Uterus (tissue), 4 donors: ENCODE results near the gene IBSP. TPM values are rescaled to one million over a fixed set of nuclear protein-coding genes. Genes with fewer than 3 reads are reported as not detected.

Experiments
- DNase-seq, 2 donors: peaks; one replicate each; pipeline ENCODE4 v3.0.0-alpha.2; 2019 to 2020
- H3K27ac ChIP-seq, 2 donors: fragments of 200-600 bp; sonication (generic); 1 replicate in 1 of 2; 2 replicates in 1 of 2; pipeline ENCODE4 v1.5.1; 2016 to 2018
- H3K27me3 ChIP-seq, 2 donors: fragments of 200-600 bp; sonication (generic); one replicate each; pipeline ENCODE4 v1.5.1; 2018 to 2019; ENCODE audit warnings: control low read depth in 1 of 2
- H3K36me3 ChIP-seq, 2 donors: fragments of 200-600 bp; sonication (generic); one replicate each; pipeline ENCODE4 v1.5.1; 2019; ENCODE audit warnings: control low read depth in 1 of 2
- H3K4me1 ChIP-seq, 2 donors: fragments of 200-600 bp; sonication (generic); one replicate each; pipeline ENCODE4 v1.5.1; 2018 to 2019; ENCODE audit warnings: control low read depth in 1 of 2
- H3K4me3 ChIP-seq, 2 donors: fragments of 200-600 bp; sonication (generic); 1 replicate in 1 of 2; 2 replicates in 1 of 2; pipeline ENCODE4 v1.5.1; 2018 to 2019; ENCODE audit warnings: mild to moderate bottlenecking in 1 of 2
- H3K9me3 ChIP-seq, 2 donors: fragments of 200-600 bp; sonication (generic); one replicate each; pipeline ENCODE4 v1.5.1; 2019; ENCODE audit warnings: control low read depth in 1 of 2
- POLR2A ChIP-seq, 2 donors: fragments of 450-650 bp; IDR thresholded peaks; one replicate each; pipeline ENCODE4 v1.6.1; 2016; ENCODE audit warnings: antibody characterized with exemption in 2 of 2, mild to moderate bottlenecking in 1 of 2, moderate library complexity in 1 of 2
- intact Hi-C: fragments of 100-400 bp; cut with DNase I; formaldehyde crosslinking; loops from one replicate; pipeline ENCODE4 v1.15.1; 2023; ENCODE audit warnings: low total_unique reads
- total RNA-seq, 4 donors: library from RNA; depleted of rRNA in 3 of 4; stranded (reverse); fragments of >200 nt in 3 of 4; gene quantifications; one replicate each; pipeline versions ENCODE4 v1.1.0 to v1.2.4, GENCODE V29; 2014 to 2023
- TF ChIP-seq, protein P1 (sequence below), 4 experiments: fragments of 200-600 bp in 2 of 4; fragments of 450-650 bp in 2 of 4; sonication (generic) in 2 of 4; IDR thresholded peaks; one replicate each; pipeline ENCODE4 v1.5.1; 2016 to 2019; ENCODE audit warnings: antibody characterized with exemption in 4 of 4, mild to moderate bottlenecking in 2 of 4, moderate library complexity in 1 of 4
- donor health status: DM: yes; HTN: yes; CAD: no.

IBSP gene
- total RNA-seq, 4 donors from 2014 or later, result not detected

DNA sequence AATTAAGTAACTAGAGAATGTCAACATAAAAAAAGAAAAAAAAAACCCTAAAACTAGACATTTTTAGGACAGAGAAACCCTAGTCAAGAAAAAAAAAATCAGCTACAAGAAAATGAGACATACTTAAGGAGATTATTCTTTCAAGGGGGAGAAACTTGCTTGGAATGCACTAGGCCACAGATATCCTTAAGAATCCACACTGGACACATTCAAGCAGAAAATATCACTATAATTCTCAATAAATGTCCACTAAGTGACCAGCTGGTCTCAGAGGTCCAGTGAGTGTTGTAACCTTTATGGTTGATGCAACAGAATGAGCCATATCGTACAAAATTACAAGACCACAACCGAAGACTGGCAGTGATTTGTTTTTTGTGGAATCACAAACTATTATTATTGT lies 15.6 kb upstream of the IBSP start:
- Histone ChIP-seq H3K4me1 (no peaks in the 10 kb centered on the region), H3K9me3 (no peaks in the 10 kb centered on the region), H3K36me3 (no peaks in the 10 kb centered on the region), H3K27me3 (no peaks in the 10 kb centered on the region), H3K4me3 (no peak overlapping the region), H3K27ac (no peak overlapping the region)
- DNase-seq, result no peak
- no peak for TF ChIP-seq POLR2A (IDR thresholded peaks at IDR 0.05)
- TF ChIP-seq, protein P1, sequence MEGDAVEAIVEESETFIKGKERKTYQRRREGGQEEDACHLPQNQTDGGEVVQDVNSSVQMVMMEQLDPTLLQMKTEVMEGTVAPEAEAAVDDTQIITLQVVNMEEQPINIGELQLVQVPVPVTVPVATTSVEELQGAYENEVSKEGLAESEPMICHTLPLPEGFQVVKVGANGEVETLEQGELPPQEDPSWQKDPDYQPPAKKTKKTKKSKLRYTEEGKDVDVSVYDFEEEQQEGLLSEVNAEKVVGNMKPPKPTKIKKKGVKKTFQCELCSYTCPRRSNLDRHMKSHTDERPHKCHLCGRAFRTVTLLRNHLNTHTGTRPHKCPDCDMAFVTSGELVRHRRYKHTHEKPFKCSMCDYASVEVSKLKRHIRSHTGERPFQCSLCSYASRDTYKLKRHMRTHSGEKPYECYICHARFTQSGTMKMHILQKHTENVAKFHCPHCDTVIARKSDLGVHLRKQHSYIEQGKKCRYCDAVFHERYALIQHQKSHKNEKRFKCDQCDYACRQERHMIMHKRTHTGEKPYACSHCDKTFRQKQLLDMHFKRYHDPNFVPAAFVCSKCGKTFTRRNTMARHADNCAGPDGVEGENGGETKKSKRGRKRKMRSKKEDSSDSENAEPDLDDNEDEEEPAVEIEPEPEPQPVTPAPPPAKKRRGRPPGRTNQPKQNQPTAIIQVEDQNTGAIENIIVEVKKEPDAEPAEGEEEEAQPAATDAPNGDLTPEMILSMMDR (IDR thresholded peaks at IDR 0.05), result no peak
- intact Hi-C loops, result no loop called here

DNA sequence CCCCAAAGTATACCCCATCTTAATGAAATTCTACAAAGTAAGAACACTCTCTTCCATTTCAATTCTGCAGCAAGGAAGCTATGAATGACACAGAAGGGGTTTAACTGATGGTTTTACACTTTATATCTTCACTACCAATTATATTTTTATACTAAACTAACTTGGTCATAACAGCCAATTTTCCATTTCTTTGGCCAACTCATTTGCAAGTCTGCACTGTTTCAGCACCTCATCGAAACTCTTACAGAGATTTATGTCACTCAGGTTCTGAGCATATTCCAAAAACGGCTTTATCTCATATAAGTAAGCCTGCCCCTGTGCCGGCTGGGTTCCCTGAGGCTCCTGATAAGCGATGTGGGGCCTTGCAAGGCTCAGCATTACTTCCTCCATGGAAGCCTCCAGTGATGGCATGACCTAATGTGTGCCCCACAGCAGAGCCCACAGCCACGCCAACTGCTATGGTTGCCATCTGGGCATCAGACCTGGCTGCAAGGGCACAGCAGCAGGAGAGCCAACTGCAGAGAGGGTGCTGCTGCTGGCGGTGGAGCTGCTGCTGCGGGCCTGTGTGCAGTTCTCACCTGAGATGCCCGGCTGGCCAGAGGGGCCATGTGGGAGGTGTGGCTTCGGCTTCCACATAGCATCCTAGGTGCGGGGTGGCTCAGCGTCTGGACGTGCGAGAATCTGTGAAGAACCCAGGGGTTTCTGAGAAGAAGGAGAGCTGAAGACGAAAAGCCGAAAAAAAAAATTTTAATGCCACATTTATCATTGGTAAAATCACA lies 13.4 kb upstream of the IBSP start:
- Histone ChIP-seq H3K27ac (no peak overlapping the region), H3K9me3 (no peaks in the 10 kb centered on the region), H3K4me3 (no peak overlapping the region), H3K27me3 (no peaks in the 10 kb centered on the region), H3K36me3 (no peaks in the 10 kb centered on the region), H3K4me1 (no peaks in the 10 kb centered on the region)
- intact Hi-C loops, result no loop called here
- TF ChIP-seq, protein P1 (IDR thresholded peaks at IDR 0.05), result no peak
- TF ChIP-seq POLR2A (IDR thresholded peaks at IDR 0.05), result no peak
- DNase-seq, result no peak

DNA sequence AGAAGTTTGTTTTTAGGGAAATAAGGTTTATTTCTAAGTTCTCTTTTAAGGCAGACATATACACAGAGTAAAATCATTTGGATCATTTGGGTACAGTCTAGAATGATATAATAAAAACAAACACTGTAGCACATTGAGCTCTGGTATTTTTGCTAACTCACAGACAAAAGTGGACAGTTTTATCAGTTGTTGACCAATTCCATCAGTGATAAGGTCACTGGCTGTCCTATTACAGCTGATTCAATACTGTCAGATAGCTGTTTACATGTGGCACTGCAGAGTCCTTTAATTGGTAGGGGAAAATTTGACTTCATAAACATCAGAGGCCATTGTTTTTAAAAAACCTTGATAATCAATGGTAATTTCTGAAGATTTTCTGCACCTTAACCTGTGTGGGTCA lies 3.5 kb downstream of the IBSP start:
- Histone ChIP-seq H3K9me3 (no peaks in the 10 kb centered on the region), H3K36me3 (no peaks in the 10 kb centered on the region), H3K4me1 (no peaks in the 10 kb centered on the region), H3K27me3 (no peaks in the 10 kb centered on the region), H3K4me3 (no peak overlapping the region), H3K27ac (no peak overlapping the region)
- DNase-seq, result no peak
- intact Hi-C loops, result no loop called here
- no peak for TF ChIP-seq POLR2A (IDR thresholded peaks at IDR 0.05)
- TF ChIP-seq, protein P1 (IDR thresholded peaks at IDR 0.05), result no peak

DNA sequence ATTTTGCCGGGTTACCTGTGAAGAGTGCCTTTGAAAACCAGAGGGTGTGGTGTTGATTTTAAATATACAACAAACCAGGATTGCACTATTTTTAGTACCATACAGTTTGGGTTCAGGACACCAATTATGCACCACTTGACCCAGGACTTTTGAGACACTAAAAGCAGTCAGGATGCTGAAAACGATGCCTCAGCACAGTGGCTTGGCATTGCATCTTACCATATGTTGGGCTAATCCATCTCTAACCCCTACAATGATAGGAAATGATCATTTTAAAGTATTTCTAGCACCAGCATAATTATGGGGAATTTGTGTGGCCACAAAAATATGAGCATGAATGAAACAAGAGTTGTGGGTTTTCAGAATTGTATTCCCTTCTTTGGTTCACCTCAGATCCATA lies 4.1 kb downstream of the IBSP start:
- DNase-seq, result no peak
- TF ChIP-seq, protein P1 (IDR thresholded peaks at IDR 0.05), result no peak
- TF ChIP-seq POLR2A (IDR thresholded peaks at IDR 0.05), result no peak
- Histone ChIP-seq H3K4me1 (no peaks in the 10 kb centered on the region), H3K4me3 (no peak overlapping the region), H3K27ac (no peak overlapping the region), H3K36me3 (no peaks in the 10 kb centered on the region), H3K27me3 (no peaks in the 10 kb centered on the region), H3K9me3 (no peaks in the 10 kb centered on the region)
- intact Hi-C loops, result no loop called here

DNA sequence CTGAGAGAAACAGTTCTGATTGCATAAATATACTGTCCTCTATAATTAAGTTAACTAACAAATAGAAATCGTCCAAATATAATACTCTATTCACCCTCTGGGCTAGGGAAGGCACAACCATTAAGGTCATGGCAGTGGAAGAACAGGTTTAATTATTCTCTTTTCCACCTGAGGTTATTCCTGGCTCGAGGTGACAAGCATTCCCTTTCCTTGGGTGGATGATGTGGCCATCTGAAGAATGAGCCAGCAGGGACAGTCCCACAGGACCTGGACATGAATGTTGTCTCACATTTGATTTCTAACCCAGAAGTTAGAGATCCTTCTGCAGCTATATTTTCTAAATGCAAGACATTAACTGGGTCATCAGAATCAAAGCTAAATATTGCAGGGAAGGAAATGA lies 5.5 kb downstream of the IBSP start:
- H3K27ac ChIP-seq, result no peak overlapping the region
- no peaks in the 10 kb centered on the region for H3K4me1 ChIP-seq
- H3K36me3 ChIP-seq, result no peaks in the 10 kb centered on the region
- intact Hi-C loops, result no loop called here
- DNase-seq, result no peak
- H3K4me3 ChIP-seq, result no peak overlapping the region
- TF ChIP-seq POLR2A (IDR thresholded peaks at IDR 0.05), result no peak
- TF ChIP-seq, protein P1 (IDR thresholded peaks at IDR 0.05), result no peak
- H3K9me3 ChIP-seq, result no peaks in the 10 kb centered on the region
- no peaks in the 10 kb centered on the region for H3K27me3 ChIP-seq
